SK-N-SH (cell line): ENCODE results near the gene NFKBIE. TPM values are rescaled to one million over a fixed set of nuclear protein-coding genes. Genes with fewer than 3 reads are reported as not detected.

Experiments
- CTCF ChIA-PET: fragments of 300-600, 350-600 bp; formaldehyde crosslinking; extraction: SDS; loops from one replicate; lab custom pipeline; 2021; lab: Yijun Ruan, JAX
- POLR2A ChIA-PET: fragments of 350-600 bp; sonication (Branson Sonifier 250); formaldehyde crosslinking; extraction: SDS; loops from one replicate; lab custom pipeline; 2020; ENCODE audit warnings: antibody characterized with exemption, inconsistent platforms; lab: Yijun Ruan, JAX
- DNase-seq: peaks from one replicate; pipeline ENCODE4 v3.0.0; 2012
- H2AFZ ChIP-seq: fragments of 200-600 bp; sonication (generic); 2 replicates; pipeline ENCODE4 v1.8.1; 2016; ENCODE audit warnings: antibody characterized with exemption, mild to moderate bottlenecking, low read depth
- H3F3A ChIP-seq: fragments of 200-600 bp; sonication (generic); replicated peaks from 2 replicates; pipeline ENCODE3; 2016; ENCODE audit warnings: antibody characterized with exemption, mild to moderate bottlenecking; ENCODE audit not compliant: insufficient read depth
- H3K27ac ChIP-seq, 2 experiments: fragments of 200-500 bp in 1 of 2; fragments of 200-600 bp in 1 of 2; sonication (Bioruptor generic) in 1 of 2; sonication (generic), shearing (Covaris generic) in 1 of 2; 2 replicates each; pipeline versions ENCODE4 v1.5.1 to v1.6.1; 2014 to 2016; ENCODE audit warnings: low read depth in 2 of 2, inconsistent platforms in 1 of 2, low read length in 1 of 2, mild to moderate bottlenecking in 1 of 2, mixed read lengths in 1 of 2
- H3K27me3 ChIP-seq: fragments of 200-600 bp; sonication (generic), shearing (Covaris generic); 2 replicates; pipeline ENCODE4 v1.6.1; 2016; ENCODE audit warnings: mixed run types; ENCODE audit not compliant: insufficient read depth
- H3K36me3 ChIP-seq, 2 experiments: fragments of 200-500 bp in 1 of 2; fragments of 200-600 bp in 1 of 2; sonication (Bioruptor generic) in 1 of 2; sonication (generic) in 1 of 2; replicated peaks in 1 of 2; 2 replicates each; pipeline versions ENCODE3 to v1.5.1; 2014 to 2016; ENCODE audit warnings: low read length in 1 of 2, mild to moderate bottlenecking in 1 of 2; ENCODE audit not compliant: insufficient read depth in 2 of 2, control insufficient read depth in 1 of 2
- H3K4me1 ChIP-seq, 2 experiments: fragments of 200-500 bp in 1 of 2; fragments of 200-600 bp in 1 of 2; sonication (Bioruptor generic) in 1 of 2; sonication (generic), shearing (Covaris generic) in 1 of 2; 2 replicates each; pipeline versions ENCODE4 v1.5.1 to v1.6.1; 2014 to 2016; ENCODE audit warnings: low read depth in 1 of 2, low read length in 1 of 2, mixed run types in 1 of 2; ENCODE audit not compliant: insufficient read depth in 2 of 2, control insufficient read depth in 1 of 2
- H3K4me2 ChIP-seq: fragments of 200-600 bp; sonication (generic), shearing (Covaris generic); 2 replicates; pipeline ENCODE4 v1.6.1; 2017; ENCODE audit warnings: mixed run types
- H3K4me3 ChIP-seq, 2 experiments: fragments of 200-500 bp in 1 of 2; fragments of 200-600 bp in 1 of 2; sonication (Bioruptor generic) in 1 of 2; sonication (generic), shearing (Covaris generic) in 1 of 2; 2 replicates each; pipeline versions ENCODE4 v1.5.1 to v1.8.1; 2014 to 2016; ENCODE audit warnings: low read depth in 2 of 2, inconsistent platforms in 1 of 2, low read length in 1 of 2, mild to moderate bottlenecking in 1 of 2, mixed read lengths in 1 of 2, moderate library complexity in 1 of 2
- H3K79me2 ChIP-seq: fragments of 200-600 bp; sonication (generic); 2 replicates; pipeline ENCODE4 v1.8.1; 2017; ENCODE audit warnings: mild to moderate bottlenecking; ENCODE audit not compliant: insufficient read depth
- H3K9ac ChIP-seq: fragments of 200-600 bp; sonication (generic); 2 replicates; pipeline ENCODE4 v1.6.1; 2017; ENCODE audit warnings: mixed run types
- H3K9me2 ChIP-seq: fragments of 200-600 bp; sonication (generic); 2 replicates; pipeline ENCODE4 v1.6.1; 2017; ENCODE audit warnings: mixed run types
- H3K9me3 ChIP-seq: fragments of 200-600 bp; sonication (generic); 2 replicates; pipeline ENCODE4 v1.6.1; 2017; ENCODE audit warnings: mixed run types, mild to moderate bottlenecking, moderate library complexity
- H4K20me1 ChIP-seq: fragments of 200-600 bp; sonication (generic); 2 replicates; pipeline ENCODE4 v1.6.1; 2017; ENCODE audit warnings: mild to moderate bottlenecking, mixed run types; ENCODE audit not compliant: insufficient read depth
- ELF1 ChIP-seq: IDR thresholded peaks from 2 replicates; pipeline ENCODE4 v1.4.0; 2012
- FOXM1 ChIP-seq: IDR thresholded peaks from 2 replicates; pipeline ENCODE4 v1.4.0; 2012; ENCODE audit warnings: low read depth, mild to moderate bottlenecking
- GATA2 ChIP-seq: sonication (generic); formaldehyde crosslinking; IDR thresholded peaks from 2 replicates; pipeline ENCODE4 v1.5.0; 2020; ENCODE audit warnings: mild to moderate bottlenecking, missing genetic modification reagents
- NFIC ChIP-seq: IDR thresholded peaks from 2 replicates; pipeline ENCODE4 v1.4.0; 2012; ENCODE audit warnings: borderline replicate concordance
- YY1 ChIP-seq: IDR thresholded peaks from 2 replicates; pipeline ENCODE4 v1.4.0; 2012; ENCODE audit warnings: low read depth, mild to moderate bottlenecking
- WGBS: methylation state at CpG from one replicate; pipeline ENCODE4 v1.1.6; 2017; ENCODE audit warnings: low lambda C conversion rate; 5-methylcytosine and 5-hydroxymethylcytosine counted together
- polyA plus RNA-seq, 3 experiments: library from polyadenylated mRNA; depleted of rRNA; stranded (reverse); fragments of >200 nt; gene quantifications; 2 replicates each; pipeline ENCODE4 v1.2.3, GENCODE V29; 2012
- TF ChIP-seq, protein P1 (sequence below): IDR thresholded peaks from 2 replicates; pipeline ENCODE4; 2012
- TF ChIP-seq, protein P2 (sequence below): IDR thresholded peaks from 2 replicates; pipeline ENCODE4 v1.4.0; 2012; ENCODE audit warnings: low read depth
- TF ChIP-seq, protein P3 (sequence below): fragments of 150-350 bp; IDR thresholded peaks from 2 replicates; pipeline ENCODE4 v1.6.1; 2017; ENCODE audit warnings: antibody characterized with exemption, low read length, low read depth, borderline replicate concordance
- TF ChIP-seq, protein P4 (sequence below): IDR thresholded peaks from 2 replicates; pipeline ENCODE4 v1.4.0; 2012; ENCODE audit warnings: low read depth, borderline replicate concordance

The NFKBIE gene
- polyA plus RNA-seq, 1 of the 3 experiments (the other 2 are of a cell fraction), result 5.8 TPM

DNA sequence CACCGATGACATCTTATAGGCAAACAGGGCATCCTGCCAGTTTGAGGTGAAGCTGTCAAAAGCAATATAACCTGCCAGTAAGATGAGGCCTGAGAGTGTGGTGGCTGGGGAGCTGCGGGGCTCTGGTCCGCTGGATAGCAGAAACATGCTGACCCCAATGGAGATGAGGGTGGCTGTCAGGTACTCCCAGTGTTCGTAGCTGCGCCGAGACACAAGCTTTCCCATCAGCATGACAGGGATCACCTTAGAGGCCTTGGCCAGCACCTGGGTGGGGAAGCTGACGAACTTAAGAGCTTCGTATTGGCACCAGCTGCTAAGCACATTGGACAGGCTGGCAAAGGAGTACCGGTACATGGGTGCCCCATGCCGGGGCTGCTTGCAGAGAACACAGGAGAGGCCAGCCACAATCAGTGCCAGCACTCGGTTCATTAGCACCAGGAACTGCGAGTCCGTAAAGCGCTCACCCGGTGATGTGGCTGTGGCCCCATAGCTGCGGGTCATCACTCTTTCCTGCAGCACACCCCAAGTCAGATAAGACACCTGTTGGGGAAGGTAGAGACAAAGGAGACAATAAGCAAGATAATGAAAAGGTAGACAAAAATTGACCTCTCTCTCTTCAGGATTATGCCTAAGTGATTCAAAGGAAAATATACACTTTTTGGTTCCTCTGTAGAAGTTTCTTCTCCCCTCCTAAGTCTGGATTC lies 10.1 kb downstream of the NFKBIE start:
- ChIA-PET CTCF (interaction anchor here (0.8 to 7.1 kb wide), 11 partner anchors 10 to 144 kb away, joined by 3 to 90 read pairs (median 23); partner anchors contain the start of genes AARS2, HSP90AB1, NFKBIE and SPATS1), POLR2A (interaction anchor here (0.8 to 3.8 kb wide), 3 partner anchors 9 to 34 kb away, joined by 3 to 98 read pairs (median 3); partner anchors contain the start of gene HSP90AB1)
- TF ChIP-seq, protein P1, sequence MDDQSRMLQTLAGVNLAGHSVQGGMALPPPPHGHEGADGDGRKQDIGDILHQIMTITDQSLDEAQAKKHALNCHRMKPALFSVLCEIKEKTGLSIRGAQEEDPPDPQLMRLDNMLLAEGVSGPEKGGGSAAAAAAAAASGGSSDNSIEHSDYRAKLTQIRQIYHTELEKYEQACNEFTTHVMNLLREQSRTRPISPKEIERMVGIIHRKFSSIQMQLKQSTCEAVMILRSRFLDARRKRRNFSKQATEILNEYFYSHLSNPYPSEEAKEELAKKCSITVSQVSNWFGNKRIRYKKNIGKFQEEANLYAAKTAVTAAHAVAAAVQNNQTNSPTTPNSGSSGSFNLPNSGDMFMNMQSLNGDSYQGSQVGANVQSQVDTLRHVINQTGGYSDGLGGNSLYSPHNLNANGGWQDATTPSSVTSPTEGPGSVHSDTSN, result peak; percentile 56
- TF ChIP-seq FOXM1, result no peak
- TF ChIP-seq, protein P2, sequence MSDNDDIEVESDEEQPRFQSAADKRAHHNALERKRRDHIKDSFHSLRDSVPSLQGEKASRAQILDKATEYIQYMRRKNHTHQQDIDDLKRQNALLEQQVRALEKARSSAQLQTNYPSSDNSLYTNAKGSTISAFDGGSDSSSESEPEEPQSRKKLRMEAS, result no peak
- TF ChIP-seq, protein P3, sequence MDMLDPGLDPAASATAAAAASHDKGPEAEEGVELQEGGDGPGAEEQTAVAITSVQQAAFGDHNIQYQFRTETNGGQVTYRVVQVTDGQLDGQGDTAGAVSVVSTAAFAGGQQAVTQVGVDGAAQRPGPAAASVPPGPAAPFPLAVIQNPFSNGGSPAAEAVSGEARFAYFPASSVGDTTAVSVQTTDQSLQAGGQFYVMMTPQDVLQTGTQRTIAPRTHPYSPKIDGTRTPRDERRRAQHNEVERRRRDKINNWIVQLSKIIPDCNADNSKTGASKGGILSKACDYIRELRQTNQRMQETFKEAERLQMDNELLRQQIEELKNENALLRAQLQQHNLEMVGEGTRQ, result no peak
- Histone ChIP-seq H3K9me3 (no peaks in the 10 kb centered on the region), H3K79me2 (peaks cover 63% of the 10 kb centered on the region), H3K4me2 (peak overlapping the region; percentile 94; the same call in 1 of the 2 replicates), H3K9ac (no peak overlapping the region), H2AFZ (no peak overlapping the region), H3K9me2 (no peaks in the 10 kb centered on the region), H4K20me1 (peaks cover 64% of the 10 kb centered on the region), H3K4me3 (peak overlapping the region in 1 of 2 experiments; percentile 94; a peak in 2 of 4 replicates), H3F3A (peaks cover 61% of the 10 kb centered on the region), H3K4me1 (peaks cover 0 to 40% of the 10 kb centered on the region in 2 experiments; a peak in 1 of 4 replicates), H3K27me3 (no peaks in the 10 kb centered on the region), H3K27ac (peak overlapping the region; percentile 73 to 91; a peak in 3 of 4 replicates), H3K36me3 (peaks cover 44 to 60% of the 10 kb centered on the region in 2 experiments)
- DNase-seq, result no peak
- 57% methylated on average over 8 of the region's 16 CpGs for WGBS

DNA sequence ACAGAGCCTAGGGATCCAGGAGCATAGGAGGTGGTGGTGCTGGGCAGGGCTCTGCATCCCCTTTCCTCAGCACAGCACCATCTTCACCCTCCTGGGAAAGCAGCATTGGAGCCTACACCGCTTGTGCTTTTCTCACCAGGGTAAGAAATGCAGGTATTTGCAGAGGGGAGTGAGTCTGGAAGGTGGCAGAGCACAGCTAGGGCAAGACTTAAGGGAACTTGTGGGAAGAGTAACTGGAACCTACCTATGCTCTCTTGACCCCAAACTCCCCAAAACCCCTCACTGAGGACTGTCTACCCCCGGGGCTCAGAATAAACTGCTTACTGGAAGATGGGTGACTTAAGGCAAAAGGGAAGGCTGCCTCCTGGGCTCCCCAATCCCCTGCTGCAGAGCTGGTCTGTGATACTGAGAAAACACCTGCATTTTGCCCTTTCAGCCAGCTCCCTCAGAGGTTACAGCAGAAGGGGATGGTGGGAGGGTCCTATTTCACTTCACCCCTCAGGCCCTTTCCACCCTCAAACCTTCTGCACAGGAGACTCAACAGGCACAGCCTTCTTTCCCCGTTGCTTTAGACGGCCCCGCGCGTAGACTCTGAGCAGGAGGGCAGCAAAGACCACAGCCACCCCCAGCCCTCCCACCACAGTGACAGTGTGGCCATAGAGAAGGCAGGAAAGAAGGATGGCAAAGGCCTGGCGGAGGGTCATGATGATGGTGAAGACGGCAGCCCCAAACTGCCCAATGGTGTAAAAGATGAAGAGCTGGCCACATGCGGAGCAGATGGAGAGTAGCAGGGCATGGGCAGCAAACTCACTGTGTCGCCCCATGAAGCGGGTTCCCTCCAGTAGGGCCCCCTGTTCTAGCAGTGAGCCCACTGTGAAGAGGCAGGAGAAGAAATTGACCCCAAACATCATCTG lies 10.9 kb downstream of the NFKBIE start:
- WGBS, result 76% methylated on average over 12 of the region's 12 CpGs
- H3K9me2 ChIP-seq, result no peaks in the 10 kb centered on the region
- peaks cover 68% of the 10 kb centered on the region for H3F3A ChIP-seq
- H3K9me3 ChIP-seq, result no peaks in the 10 kb centered on the region
- TF ChIP-seq GATA2 (CRISPR knock-in tag), result no peak
- TF ChIP-seq, protein P4, sequence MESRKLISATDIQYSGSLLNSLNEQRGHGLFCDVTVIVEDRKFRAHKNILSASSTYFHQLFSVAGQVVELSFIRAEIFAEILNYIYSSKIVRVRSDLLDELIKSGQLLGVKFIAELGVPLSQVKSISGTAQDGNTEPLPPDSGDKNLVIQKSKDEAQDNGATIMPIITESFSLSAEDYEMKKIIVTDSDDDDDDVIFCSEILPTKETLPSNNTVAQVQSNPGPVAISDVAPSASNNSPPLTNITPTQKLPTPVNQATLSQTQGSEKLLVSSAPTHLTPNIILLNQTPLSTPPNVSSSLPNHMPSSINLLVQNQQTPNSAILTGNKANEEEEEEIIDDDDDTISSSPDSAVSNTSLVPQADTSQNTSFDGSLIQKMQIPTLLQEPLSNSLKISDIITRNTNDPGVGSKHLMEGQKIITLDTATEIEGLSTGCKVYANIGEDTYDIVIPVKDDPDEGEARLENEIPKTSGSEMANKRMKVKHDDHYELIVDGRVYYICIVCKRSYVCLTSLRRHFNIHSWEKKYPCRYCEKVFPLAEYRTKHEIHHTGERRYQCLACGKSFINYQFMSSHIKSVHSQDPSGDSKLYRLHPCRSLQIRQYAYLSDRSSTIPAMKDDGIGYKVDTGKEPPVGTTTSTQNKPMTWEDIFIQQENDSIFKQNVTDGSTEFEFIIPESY, result peak; percentile 47; the same call in 1 of the 2 replicates
- no peak for TF ChIP-seq NFIC
- no peak for TF ChIP-seq YY1
- TF ChIP-seq ELF1, result peak; percentile 27; the same call in 1 of the 2 replicates
- TF ChIP-seq FOXM1, result no peak
- no peak for DNase-seq
- H3K79me2 ChIP-seq, result peaks cover 71% of the 10 kb centered on the region
- peaks cover 52 to 61% of the 10 kb centered on the region in 2 experiments for H3K36me3 ChIP-seq
- POLR2A ChIA-PET, result interaction anchor here (0.5 to 3.8 kb wide), 6 partner anchors 8 to 49 kb away, joined by 3 to 98 read pairs (median 4); partner anchors contain the start of gene HSP90AB1
- H2AFZ ChIP-seq, result no peak overlapping the region
- no peak overlapping the region for H3K4me3 ChIP-seq
- CTCF ChIA-PET, result interaction anchor here (0.8 to 7.1 kb wide), 10 partner anchors 7 to 143 kb away, joined by 3 to 90 read pairs (median 24); partner anchors contain the start of genes HSP90AB1, NFKBIE and SPATS1
- H3K4me2 ChIP-seq, result no peak overlapping the region; the same call in 1 of the 2 replicates
- H3K27me3 ChIP-seq, result no peaks in the 10 kb centered on the region
- no peak overlapping the region for H3K9ac ChIP-seq
- no peak overlapping the region; a peak in 2 of 4 replicates for H3K27ac ChIP-seq
- H3K4me1 ChIP-seq, result peaks cover 7 to 43% of the 10 kb centered on the region in 2 experiments; a peak in 3 of 4 replicates
- H4K20me1 ChIP-seq, result peaks cover 72% of the 10 kb centered on the region
